Calu3 (cell line): ENCODE data around the gene OGA. TPM values are rescaled to one million over a fixed set of nuclear protein-coding genes. Genes with fewer than 3 reads are reported as not detected.

ENCODE experiments used
- BruUV-seq: library from RNA; stranded (reverse); fragments of 400-500 nt; replicated peaks from 2 replicates; lab custom pipeline; 2021; lab: Mats Ljungman, UMichigan
- CTCF ChIA-PET: fragments of 300-600 bp; sonication (Branson Sonifier 250); formaldehyde crosslinking; loops from one replicate; lab custom pipeline; 2022; ENCODE audit warnings: antibody characterized with exemption; lab: Charles Lee
- DNase-seq: peaks from one replicate; pipeline ENCODE4 v3.0.0; 2022
- H3K27ac Mint-ChIP-seq: one replicate; pipeline ENCODE4 v1.8.0; 2022; ENCODE audit warnings: mixed read lengths; ENCODE audit not compliant: unreplicated experiment
- H3K27me3 Mint-ChIP-seq: one replicate; pipeline ENCODE4 v1.8.0; 2022; ENCODE audit warnings: mixed read lengths; ENCODE audit not compliant: unreplicated experiment
- H3K36me3 Mint-ChIP-seq: one replicate; pipeline ENCODE4 v1.8.0; 2022; ENCODE audit warnings: mild to moderate bottlenecking, moderate library complexity, mixed read lengths; ENCODE audit not compliant: insufficient read depth, unreplicated experiment
- H3K4me1 Mint-ChIP-seq: one replicate; pipeline ENCODE4 v1.8.0; 2022; ENCODE audit warnings: mild to moderate bottlenecking, low read depth, mixed read lengths; ENCODE audit not compliant: unreplicated experiment
- H3K4me3 Mint-ChIP-seq: one replicate; pipeline ENCODE4 v1.8.0; 2022; ENCODE audit warnings: mild to moderate bottlenecking, low read depth, moderate library complexity, mixed read lengths; ENCODE audit not compliant: unreplicated experiment
- H3K9me3 Mint-ChIP-seq: one replicate; pipeline ENCODE4 v1.8.0; 2022; ENCODE audit warnings: low read depth, mixed read lengths; ENCODE audit not compliant: unreplicated experiment
- CTCF ChIP-seq: fragments of 200-600 bp; IDR thresholded peaks from one replicate; pipeline ENCODE4 v1.8.0; 2022; ENCODE audit warnings: antibody characterized with exemption; ENCODE audit not compliant: unreplicated experiment
- intact Hi-C: fragments of 100-400 bp; cut with micrococcal nuclease; formaldehyde crosslinking; loops from one replicate; pipeline ENCODE4 v1.10.0; 2022; ENCODE audit not compliant: unreplicated experiment
- total RNA-seq: library from RNA; stranded (reverse); gene quantifications from 2 replicates; pipeline ENCODE4 v1.2.3, GENCODE V29; 2022

The OGA gene
- total RNA-seq, 1 experiment from 2014 or later, result 59.0 TPM

GRCh38 chr10:101816913-101817336, 1.3 kb downstream of the OGA start:
- Mint-ChIP-seq H3K4me1 (peaks cover 7% of the 10 kb centered on the region), H3K27me3 (no peaks in the 10 kb centered on the region), H3K27ac (peak overlapping the region; percentile 89), H3K9me3 (no peaks in the 10 kb centered on the region), H3K4me3 (peak overlapping the region; percentile 90), H3K36me3 (peaks cover 58% of the 10 kb centered on the region)
- CTCF ChIA-PET, result no interaction called here
- BruUV-seq, result TSS peak; percentile 41
- no peak for DNase-seq
- intact Hi-C loops, result no loop called here
- no peak for TF ChIP-seq CTCF

- Mint-ChIP-seq H3K9me3 (no peaks in the 10 kb centered on the region), H3K4me3 (peak overlapping the region; percentile 90), H3K27ac (peak overlapping the region; percentile 77), H3K36me3 (peaks cover 58% of the 10 kb centered on the region), H3K4me1 (peaks cover 7% of the 10 kb centered on the region), H3K27me3 (no peaks in the 10 kb centered on the region)
- BruUV-seq, result no TSS peak
- TF ChIP-seq CTCF, result no peak
- CTCF ChIA-PET, result interaction anchor here (0.6 kb wide), 1 partner anchor 478 kb away, joined by 3 read pairs; no protein-coding TSS in a partner anchor
- intact Hi-C loops, result no loop called here
- DNase-seq, result no peak
Measured at GRCh38 chr10:101816376-101816775, 1.9 kb downstream of the OGA start.

- peaks cover 61% of the 10 kb centered on the region for H3K36me3 Mint-ChIP-seq
- intact Hi-C loops, result no loop called here
- DNase-seq, result no peak
- CTCF ChIA-PET, result no interaction called here
- no peaks in the 10 kb centered on the region for H3K9me3 Mint-ChIP-seq
- no peak overlapping the region for H3K27ac Mint-ChIP-seq
- peak overlapping the region; percentile 90 for H3K4me3 Mint-ChIP-seq
- BruUV-seq, result no TSS peak
- H3K4me1 Mint-ChIP-seq, result peaks cover 7% of the 10 kb centered on the region
- TF ChIP-seq CTCF, result no peak
- no peaks in the 10 kb centered on the region for H3K27me3 Mint-ChIP-seq
Measured at GRCh38 chr10:101814466-101815071, 3.7 kb downstream of the OGA start.

- no peak for TF ChIP-seq CTCF
- no peak overlapping the region for H3K27ac Mint-ChIP-seq
- H3K4me3 Mint-ChIP-seq, result no peak overlapping the region
- no peaks in the 10 kb centered on the region for H3K9me3 Mint-ChIP-seq
- H3K27me3 Mint-ChIP-seq, result no peaks in the 10 kb centered on the region
- no TSS peak for BruUV-seq
- no peak for DNase-seq
- peaks cover 58% of the 10 kb centered on the region for H3K36me3 Mint-ChIP-seq
- intact Hi-C loops, result no loop called here
- H3K4me1 Mint-ChIP-seq, result peaks cover 7% of the 10 kb centered on the region
- CTCF ChIA-PET, result no interaction called here
Measured at GRCh38 chr10:101812606-101813005, 5.6 kb downstream of the OGA start.
